OCI-LY7 (cell line): ENCODE data around the gene OVCA2.

Experiments
- EZH2phosphoT487 ChIP-seq: fragments of 200-600 bp; sonication (generic); IDR thresholded peaks from 2 replicates; pipeline ENCODE4 v1.6.1; 2018; ENCODE audit warnings: low read depth, borderline replicate concordance, mild to moderate bottlenecking, mixed run types, antibody characterized with exemption, low read length, moderate library complexity, mixed read lengths
- TF ChIP-seq, protein P1 (sequence below): fragments of 200-600 bp; sonication (generic); conservative IDR thresholded peaks from 2 replicates; pipeline ENCODE4 v1.5.1; 2014; ENCODE audit warnings: mild to moderate bottlenecking, antibody characterized with exemption, low read length, moderate library complexity, mixed read lengths

DNA sequence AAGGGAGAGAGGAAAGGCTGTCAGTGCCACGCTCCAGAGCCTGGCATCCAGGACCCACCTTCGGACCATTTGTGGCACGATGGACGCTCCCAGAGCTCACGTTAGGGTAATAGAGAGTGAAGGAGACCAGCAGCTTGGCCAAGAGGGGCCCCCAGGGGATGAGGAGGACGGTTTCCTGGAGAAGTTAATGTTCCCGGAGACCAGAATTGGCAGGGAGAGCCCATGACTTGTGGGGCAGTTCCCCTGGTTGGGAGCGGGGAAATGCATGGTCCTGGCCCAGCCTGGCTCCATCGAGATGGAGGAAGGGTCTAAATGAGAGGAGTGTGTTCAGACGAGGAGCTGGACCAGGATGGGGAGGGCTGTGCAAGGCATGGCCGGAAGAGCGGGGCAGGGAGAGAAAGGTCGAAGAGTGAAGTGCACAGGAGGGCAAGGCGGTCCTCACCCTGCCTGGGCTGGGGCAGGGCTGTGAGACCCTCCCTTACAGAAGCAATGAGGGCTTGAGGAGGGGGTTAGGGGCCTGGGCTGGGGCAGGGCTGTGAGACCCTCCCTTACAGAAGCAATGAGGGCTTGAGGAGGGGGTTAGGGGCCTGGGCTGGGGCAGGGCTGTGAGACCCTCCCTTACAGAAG, 10.2 kb downstream of the OVCA2 start:
- TF ChIP-seq, protein P1, sequence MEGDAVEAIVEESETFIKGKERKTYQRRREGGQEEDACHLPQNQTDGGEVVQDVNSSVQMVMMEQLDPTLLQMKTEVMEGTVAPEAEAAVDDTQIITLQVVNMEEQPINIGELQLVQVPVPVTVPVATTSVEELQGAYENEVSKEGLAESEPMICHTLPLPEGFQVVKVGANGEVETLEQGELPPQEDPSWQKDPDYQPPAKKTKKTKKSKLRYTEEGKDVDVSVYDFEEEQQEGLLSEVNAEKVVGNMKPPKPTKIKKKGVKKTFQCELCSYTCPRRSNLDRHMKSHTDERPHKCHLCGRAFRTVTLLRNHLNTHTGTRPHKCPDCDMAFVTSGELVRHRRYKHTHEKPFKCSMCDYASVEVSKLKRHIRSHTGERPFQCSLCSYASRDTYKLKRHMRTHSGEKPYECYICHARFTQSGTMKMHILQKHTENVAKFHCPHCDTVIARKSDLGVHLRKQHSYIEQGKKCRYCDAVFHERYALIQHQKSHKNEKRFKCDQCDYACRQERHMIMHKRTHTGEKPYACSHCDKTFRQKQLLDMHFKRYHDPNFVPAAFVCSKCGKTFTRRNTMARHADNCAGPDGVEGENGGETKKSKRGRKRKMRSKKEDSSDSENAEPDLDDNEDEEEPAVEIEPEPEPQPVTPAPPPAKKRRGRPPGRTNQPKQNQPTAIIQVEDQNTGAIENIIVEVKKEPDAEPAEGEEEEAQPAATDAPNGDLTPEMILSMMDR = no peak
- TF ChIP-seq EZH2phosphoT487 = no peak
